ENCODE data around the gene REPIN1. TPM values are rescaled to one million over a fixed set of nuclear protein-coding genes. Genes with fewer than 3 reads are reported as not detected.

REPIN1 gene
- total RNA-seq, 2 experiments from 2014 or later = 45.7 to 49.3 TPM

- DNase-seq = peak; percentile 1
- Mint-ChIP-seq H3K9me3 (no peaks in the 10 kb centered on the region), H3K27ac (no peak overlapping the region), H3K4me3 (no peak overlapping the region), H3K27me3 (ENCODE audit: low read depth) (peaks cover 2% of the 10 kb centered on the region), H3K4me1 (ENCODE audit: low read depth) (peaks cover 12% of the 10 kb centered on the region), H3K36me3 (ENCODE audit: low read depth) (no peaks in the 10 kb centered on the region)
- CTCF ChIA-PET = interaction anchor here (1.2 to 4.0 kb wide), 3 partner anchors 11 to 64 kb away, joined by 4 to 18 read pairs (median 4); a partner anchor contains a TSS
- intact Hi-C loops (cut with micrococcal nuclease) = no loop called here
Measured at GRCh38 chr7:150417863-150418262, 49.2 kb downstream of the REPIN1 start.

- no peak overlapping the region for H3K4me3 Mint-ChIP-seq
- peaks cover 12% of the 10 kb centered on the region for H3K4me1 Mint-ChIP-seq (ENCODE audit: low read depth)
- DNase-seq = peak; percentile 1
- no peaks in the 10 kb centered on the region for H3K9me3 Mint-ChIP-seq
- CTCF ChIA-PET = interaction anchor here (0.5 to 4.0 kb wide), 4 partner anchors 14 to 359 kb away, joined by 3 to 18 read pairs (median 3); a partner anchor contains a TSS
- H3K27ac Mint-ChIP-seq = no peak overlapping the region
- no peaks in the 10 kb centered on the region for H3K36me3 Mint-ChIP-seq (ENCODE audit: low read depth)
- peaks cover 2% of the 10 kb centered on the region for H3K27me3 Mint-ChIP-seq (ENCODE audit: low read depth)
- intact Hi-C loops (cut with micrococcal nuclease) = no loop called here
Measured at GRCh38 chr7:150420242-150420641, 51.6 kb downstream of the REPIN1 start.

- peak; percentile 94 for DNase-seq
- intact Hi-C loops (cut with micrococcal nuclease) = loop anchor here (1.0 kb wide), 5 partner anchors 15 to 335 kb away; no protein-coding TSS in a partner anchor
- H3K4me1 Mint-ChIP-seq (ENCODE audit: low read depth) = peaks cover 12% of the 10 kb centered on the region
- H3K27me3 Mint-ChIP-seq (ENCODE audit: low read depth) = peaks cover 2% of the 10 kb centered on the region
- no peak overlapping the region for H3K27ac Mint-ChIP-seq
- no peaks in the 10 kb centered on the region for H3K36me3 Mint-ChIP-seq (ENCODE audit: low read depth)
- H3K4me3 Mint-ChIP-seq = peak overlapping the region; percentile 4
- CTCF ChIA-PET = interaction anchor here (0.6 to 1.8 kb wide), 10 partner anchors 8 to 69 kb away, joined by 3 to 11 read pairs (median 4); a partner anchor contains a TSS
- no peaks in the 10 kb centered on the region for H3K9me3 Mint-ChIP-seq
Measured at GRCh38 chr7:150420987-150421674, 52.5 kb downstream of the REPIN1 start.

GRCh38 chr7:150421831-150422230 is 53.2 kb downstream of the REPIN1 start:
- peaks cover 12% of the 10 kb centered on the region for H3K4me1 Mint-ChIP-seq (ENCODE audit: low read depth)
- no peaks in the 10 kb centered on the region for H3K36me3 Mint-ChIP-seq (ENCODE audit: low read depth)
- DNase-seq = peak; percentile 1
- H3K9me3 Mint-ChIP-seq = no peaks in the 10 kb centered on the region
- no peak overlapping the region for H3K27ac Mint-ChIP-seq
- CTCF ChIA-PET = interaction anchor here (0.6 to 1.8 kb wide), 11 partner anchors 9 to 106 kb away, joined by 3 to 11 read pairs (median 4); a partner anchor contains a TSS
- intact Hi-C loops (cut with micrococcal nuclease) = loop anchor here (1.0 kb wide), 5 partner anchors 16 to 334 kb away; no protein-coding TSS in a partner anchor
- peaks cover 2% of the 10 kb centered on the region for H3K27me3 Mint-ChIP-seq (ENCODE audit: low read depth)
- H3K4me3 Mint-ChIP-seq = no peak overlapping the region

Other genes with a start within 250 kb of the REPIN1 start
- gene LRRC61, start 45.5 kb upstream of the REPIN1 start, total RNA-seq = 10 to 100 TPM; 10.3 to 13.3 TPM
- 1 to 10 TPM; 3.1 to 3.4 TPM for gene ACTR3C, start 45.3 kb upstream of the REPIN1 start, total RNA-seq
- not detected for gene RARRES2, start 27.2 kb upstream of the REPIN1 start, total RNA-seq
- gene ZNF775, start 10.5 kb downstream of the REPIN1 start, total RNA-seq = 1 to 10 TPM; 4.5 to 5.2 TPM
- gene GIMAP8, start 81.8 kb downstream of the REPIN1 start, total RNA-seq = 1 to 10 TPM; 9.1 to 9.7 TPM
- 10 to 100 TPM; 41.6 TPM for gene GIMAP7, start 146.1 kb downstream of the REPIN1 start, total RNA-seq
- 100 to 1,000 TPM; 180 to 193 TPM for gene GIMAP4, start 198.6 kb downstream of the REPIN1 start, total RNA-seq